Fibroblast of villous mesenchyme (primary cell): ENCODE results near the gene CENPW. TPM values are rescaled to one million over a fixed set of nuclear protein-coding genes. Genes with fewer than 3 reads are reported as not detected.

Source experiments
- DNase-seq: peaks from one replicate; pipeline ENCODE4 v3.0.0-alpha.2; 2010; ENCODE audit warnings: low read depth
- H3K4me3 ChIP-seq: 2 replicates; pipeline ENCODE4 v1.5.1; 2011; ENCODE audit warnings: low read depth, mild to moderate bottlenecking, low read length
- CTCF ChIP-seq: IDR thresholded peaks from 2 replicates; pipeline ENCODE4 v1.5.1; 2012; ENCODE audit warnings: low read depth, mild to moderate bottlenecking, low read length; ENCODE audit not compliant: insufficient read depth
- total RNA-seq: library from RNA; depleted of rRNA; stranded (reverse); fragments of >200 nt; gene quantifications from 2 replicates; pipeline ENCODE4 v1.2.3, GENCODE V29; 2012

The CENPW gene
- total RNA-seq, 1 donor: 12.5 TPM

- TF ChIP-seq CTCF: no peak
- H3K4me3 ChIP-seq: peak overlapping the region; percentile 78
- no peak for DNase-seq
Measured at GRCh38 chr6:126341126-126341525, 1.2 kb downstream of the CENPW start.

DNA sequence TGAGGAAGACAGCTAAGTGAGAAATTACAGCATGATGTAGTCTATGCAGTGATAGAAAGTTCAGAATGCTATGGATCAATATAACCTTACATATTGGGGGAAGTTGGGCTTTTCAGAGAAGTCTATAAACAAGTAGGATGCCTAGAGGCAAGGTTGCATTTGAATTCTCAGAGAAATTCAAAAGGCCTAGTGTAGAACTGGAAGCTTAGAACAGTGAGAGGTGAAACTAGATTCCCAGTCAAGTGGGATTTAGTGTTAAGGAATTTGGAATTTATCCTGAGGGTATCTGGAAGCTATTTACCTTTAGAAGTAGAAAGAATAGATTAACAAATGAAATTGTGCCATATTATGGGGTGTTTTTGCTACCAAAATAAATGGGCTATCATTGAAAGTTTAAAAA is 4.3 kb downstream of the CENPW start:
- no peak overlapping the region for H3K4me3 ChIP-seq
- TF ChIP-seq CTCF: no peak
- DNase-seq: no peak

DNA sequence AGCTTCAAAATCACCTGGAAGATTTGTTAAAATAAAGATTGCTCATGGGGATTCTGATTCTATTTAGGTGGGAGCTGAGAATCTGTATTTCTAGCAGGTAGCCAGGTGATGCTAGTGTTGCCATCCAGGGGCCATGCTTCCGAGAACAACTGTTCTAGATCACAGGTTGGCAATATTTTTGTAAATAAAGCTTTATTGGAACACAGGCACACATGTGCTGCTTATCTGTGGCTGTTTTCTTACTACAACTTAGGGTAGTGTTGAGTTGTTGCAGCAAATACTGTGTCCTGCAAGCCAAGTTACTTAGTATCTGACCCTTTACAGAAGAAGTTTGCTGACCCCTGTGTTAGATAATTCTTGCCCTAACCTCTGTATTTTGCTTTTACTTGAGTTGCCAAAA is 12.0 kb downstream of the CENPW start:
- H3K4me3 ChIP-seq: no peak overlapping the region
- no peak for TF ChIP-seq CTCF
- DNase-seq: no peak

DNA sequence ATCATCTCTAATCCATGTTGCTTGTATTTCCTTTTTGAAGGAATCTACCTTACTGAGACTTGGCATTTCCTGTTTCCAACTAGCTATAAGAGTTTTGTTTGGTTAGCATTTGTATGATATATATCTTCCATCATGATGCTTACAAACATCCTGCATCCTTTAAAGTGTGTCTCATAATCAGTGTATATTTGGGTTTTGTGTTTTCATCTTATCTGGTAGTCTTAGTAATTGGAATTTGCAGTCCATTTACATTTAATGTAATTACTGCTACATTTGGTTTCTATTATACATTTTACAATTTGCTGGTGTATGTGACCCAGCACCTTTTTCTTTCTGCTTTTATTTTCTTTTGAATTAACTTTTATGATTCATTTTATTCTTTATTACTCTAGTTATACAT is 12.6 kb downstream of the CENPW start:
- no peak for TF ChIP-seq CTCF
- DNase-seq: no peak
- H3K4me3 ChIP-seq: no peak overlapping the region

GRCh38 chr6:126356526-126356925 is 16.6 kb downstream of the CENPW start:
- no peak overlapping the region for H3K4me3 ChIP-seq
- DNase-seq: no peak
- TF ChIP-seq CTCF: no peak

DNA sequence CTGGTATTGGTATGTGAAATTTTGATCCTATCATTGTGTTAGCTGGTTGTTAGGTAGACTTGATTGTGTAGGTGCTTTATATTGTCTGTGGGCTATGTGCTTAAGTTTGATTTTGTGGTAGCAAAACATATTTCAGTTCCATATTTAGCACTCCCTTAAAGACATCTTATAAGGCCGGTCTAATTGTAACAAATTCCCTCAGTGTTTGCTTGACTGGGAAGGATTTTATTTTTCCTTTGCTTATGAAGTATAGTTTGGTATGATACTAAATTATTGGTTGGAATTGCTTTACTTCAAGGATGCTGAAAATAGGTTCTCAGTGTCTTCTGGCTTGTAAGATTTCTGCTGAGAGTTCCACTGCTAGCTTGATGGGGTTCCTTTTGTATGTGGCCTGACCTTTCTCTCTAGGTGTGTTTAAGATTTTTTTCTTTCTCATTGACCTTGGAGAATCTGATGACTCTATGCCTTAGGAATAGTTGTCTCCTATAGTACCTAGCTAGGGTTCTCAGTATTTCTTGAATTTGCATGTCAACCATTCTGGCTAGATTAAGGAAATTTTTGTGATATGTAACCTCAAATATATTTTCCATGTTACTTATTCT is 20.1 kb downstream of the CENPW start:
- no peak for DNase-seq
- no peak overlapping the region for H3K4me3 ChIP-seq
- TF ChIP-seq CTCF: no peak

DNA sequence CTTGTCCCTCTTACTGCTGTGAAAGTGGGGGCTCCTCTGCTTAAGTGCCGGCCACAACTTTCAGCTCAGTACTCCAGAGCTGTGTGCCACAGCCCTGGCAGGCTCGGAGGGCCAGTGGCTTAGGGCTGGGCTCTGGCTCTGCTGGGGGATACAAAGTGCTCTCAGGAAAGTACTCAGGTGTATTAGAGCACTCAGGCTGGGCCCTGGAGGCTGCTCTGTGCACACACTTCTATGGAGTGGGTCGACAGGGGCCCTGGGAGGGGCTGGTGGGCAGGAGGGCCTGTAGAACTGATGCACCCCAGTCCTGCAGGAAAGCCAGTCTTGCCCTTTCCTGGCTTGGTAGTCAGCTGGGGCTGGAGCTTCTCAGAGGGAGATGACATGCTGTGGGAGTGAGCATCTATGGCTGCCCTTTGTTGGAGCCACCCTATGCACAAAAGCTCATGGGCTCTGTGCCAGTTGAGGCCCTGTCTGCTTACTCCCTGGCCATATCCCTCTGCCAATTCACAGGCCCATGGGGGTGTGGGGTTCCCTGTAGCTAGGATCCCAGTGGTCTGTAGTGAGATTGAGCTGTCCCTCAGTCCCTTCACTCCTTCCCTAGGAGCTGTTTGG is 22.0 kb downstream of the CENPW start:
- H3K4me3 ChIP-seq: no peak overlapping the region
- no peak for DNase-seq
- no peak for TF ChIP-seq CTCF
